Activated CD4-positive, alpha-beta T cell treated with anti-CD3 and anti-CD28 coated beads, Interleukin-2, Interleukin-6, amounts not matched to agents 100 ng/mL and 50 ng/mL, durations not matched to agents 16 hours and 8 hours (primary cell): Measurements from ENCODE around the gene ANKRD39.

ENCODE experiments used
- DNase-seq: peaks from one replicate; pipeline ENCODE4 v3.0.0-alpha.2; 2020

Gene ANKRD39

GRCh38 chr2:96885432-96886347 is 27.9 kb upstream of the ANKRD39 start:
- no peak for DNase-seq

- DNase-seq: no peak
These were observed 26.7 kb upstream of the ANKRD39 start for GRCh38 chr2:96884299-96885094.

DNA sequence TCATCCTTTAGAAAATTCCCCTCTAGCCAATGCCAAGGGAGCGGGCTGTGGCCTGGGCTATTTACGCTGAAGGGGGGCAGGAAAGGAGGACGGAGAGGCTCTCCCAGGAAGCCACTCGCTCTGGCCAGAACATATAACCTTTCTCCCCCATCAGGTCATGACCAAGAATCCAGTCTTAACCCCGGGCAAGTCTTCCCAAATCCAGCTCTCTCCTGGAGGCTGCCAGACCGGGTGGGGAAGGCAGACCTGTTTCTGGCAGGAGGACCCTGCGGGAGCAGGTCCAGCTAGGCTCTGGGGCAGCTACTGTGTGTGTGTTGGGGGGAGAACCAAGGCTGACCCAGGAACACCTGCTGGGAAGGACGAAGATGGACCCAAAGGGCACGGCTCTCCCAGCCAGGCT is 25.5 kb upstream of the ANKRD39 start:
- DNase-seq: no peak

GRCh38 chr2:96882906-96883305 is 25.1 kb upstream of the ANKRD39 start:
- no peak for DNase-seq

DNA sequence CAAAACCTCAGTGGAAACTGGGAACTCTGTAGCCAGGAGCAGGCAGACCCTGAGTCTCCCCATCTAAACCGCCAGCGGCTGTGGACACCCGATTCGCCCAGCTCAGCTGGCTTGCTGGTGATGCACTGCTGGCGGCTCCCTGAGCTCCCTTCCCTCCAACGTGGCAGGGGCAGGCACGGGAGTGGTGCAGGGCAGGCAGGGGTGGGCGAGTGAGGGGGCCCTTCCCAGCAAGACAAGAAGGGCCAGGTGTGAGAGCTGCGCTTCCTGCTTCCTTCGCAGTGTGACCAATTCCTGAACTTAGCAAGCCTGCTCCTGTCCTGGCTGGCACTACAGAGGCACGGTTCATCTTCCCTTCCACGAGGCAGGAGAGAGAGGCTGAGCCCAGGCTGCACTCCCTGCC is 24.4 kb upstream of the ANKRD39 start:
- DNase-seq: no peak

DNA sequence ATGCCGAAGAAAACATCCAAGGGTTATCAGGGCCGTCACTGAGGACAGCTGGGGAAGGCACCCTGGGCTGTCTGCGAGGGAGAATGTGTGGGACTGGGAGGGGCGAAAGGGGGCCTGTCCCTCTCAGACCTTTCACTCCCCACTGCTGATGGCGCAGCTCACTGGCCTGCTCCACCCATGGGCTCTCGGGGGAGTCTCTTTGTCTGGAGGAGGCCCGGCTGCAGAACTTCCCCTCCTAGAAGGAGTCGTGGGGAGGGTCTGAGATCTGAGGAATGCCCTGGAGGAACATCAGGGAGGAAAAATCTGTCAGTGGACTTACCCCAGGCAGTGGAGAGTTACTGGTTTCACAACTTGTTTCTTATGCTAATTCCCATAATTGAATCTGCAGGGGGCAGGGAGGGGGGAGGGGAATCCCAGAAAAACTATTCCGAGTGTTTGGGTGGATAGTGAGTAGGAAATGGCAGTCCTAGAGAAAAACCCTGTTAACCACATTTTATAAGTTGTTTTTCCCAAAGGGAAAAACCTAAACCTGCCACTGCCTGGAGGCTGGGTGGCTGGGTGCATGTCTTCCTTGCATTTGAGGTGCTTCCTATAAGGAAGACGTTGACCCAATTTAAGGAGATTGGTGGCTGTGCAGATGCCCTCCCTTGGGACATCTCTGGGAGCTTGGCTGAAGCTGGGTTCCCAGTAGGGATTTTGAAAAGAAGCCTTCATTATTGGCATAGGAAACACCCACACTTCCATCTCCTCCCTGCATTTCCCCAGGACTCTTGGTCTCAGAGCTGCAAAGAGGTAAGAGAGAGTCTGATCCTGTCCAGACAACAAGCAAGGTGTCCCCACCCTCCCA is 23.8 kb upstream of the ANKRD39 start:
- no peak for DNase-seq

DNA sequence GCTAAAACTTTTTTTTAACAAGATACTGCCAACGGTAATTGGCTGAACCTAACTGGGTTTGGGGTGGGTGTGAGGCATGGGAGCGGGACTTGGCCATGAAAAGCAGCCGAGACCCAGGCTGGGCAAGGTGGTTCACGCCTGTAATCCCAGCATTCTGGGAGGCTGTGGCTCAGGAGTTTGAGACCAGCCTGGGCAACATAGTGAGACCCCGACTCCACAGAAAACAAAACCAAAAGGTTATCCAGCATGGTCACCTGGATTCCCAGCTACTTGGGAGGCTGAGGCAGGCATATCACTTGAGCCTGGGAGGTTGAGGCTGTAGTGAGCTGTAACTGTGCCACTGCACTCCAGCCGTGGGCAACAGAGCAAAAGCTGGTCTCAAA is 23.1 kb upstream of the ANKRD39 start:
- DNase-seq: no peak

DNA sequence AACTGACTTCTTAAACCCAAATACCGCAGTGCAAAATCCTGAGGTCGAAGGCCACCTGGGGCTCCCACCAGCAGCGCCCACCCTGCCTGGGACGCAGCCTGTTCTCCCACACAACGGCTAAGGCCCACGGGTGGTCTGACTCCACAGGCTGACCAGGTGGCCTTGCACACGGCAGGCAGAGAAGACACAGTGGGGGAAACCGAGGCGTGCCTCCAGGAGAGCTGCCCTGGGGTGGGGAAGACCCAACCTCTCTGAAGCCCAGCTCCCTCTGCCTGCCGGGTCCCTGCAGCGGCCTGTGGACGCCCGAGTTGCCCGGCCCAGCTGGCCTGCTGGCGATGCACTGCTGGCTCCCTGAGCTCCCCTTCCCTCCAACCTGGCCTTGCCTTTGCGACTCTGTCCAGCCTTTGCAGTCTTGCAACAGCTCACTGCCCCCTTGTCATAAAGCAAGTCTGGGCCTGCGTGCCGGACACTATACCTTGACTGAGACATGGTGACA is 21.8 kb upstream of the ANKRD39 start:
- no peak for DNase-seq

- no peak for DNase-seq
These were observed 21.2 kb upstream of the ANKRD39 start for GRCh38 chr2:96878796-96879544.

GRCh38 chr2:96878171-96878570 is 20.4 kb upstream of the ANKRD39 start:
- DNase-seq: no peak

- no peak for DNase-seq
These were observed 19.8 kb upstream of the ANKRD39 start for GRCh38 chr2:96877631-96878092.

GRCh38 chr2:96877042-96877451 is 19.2 kb upstream of the ANKRD39 start:
- DNase-seq: no peak

DNA sequence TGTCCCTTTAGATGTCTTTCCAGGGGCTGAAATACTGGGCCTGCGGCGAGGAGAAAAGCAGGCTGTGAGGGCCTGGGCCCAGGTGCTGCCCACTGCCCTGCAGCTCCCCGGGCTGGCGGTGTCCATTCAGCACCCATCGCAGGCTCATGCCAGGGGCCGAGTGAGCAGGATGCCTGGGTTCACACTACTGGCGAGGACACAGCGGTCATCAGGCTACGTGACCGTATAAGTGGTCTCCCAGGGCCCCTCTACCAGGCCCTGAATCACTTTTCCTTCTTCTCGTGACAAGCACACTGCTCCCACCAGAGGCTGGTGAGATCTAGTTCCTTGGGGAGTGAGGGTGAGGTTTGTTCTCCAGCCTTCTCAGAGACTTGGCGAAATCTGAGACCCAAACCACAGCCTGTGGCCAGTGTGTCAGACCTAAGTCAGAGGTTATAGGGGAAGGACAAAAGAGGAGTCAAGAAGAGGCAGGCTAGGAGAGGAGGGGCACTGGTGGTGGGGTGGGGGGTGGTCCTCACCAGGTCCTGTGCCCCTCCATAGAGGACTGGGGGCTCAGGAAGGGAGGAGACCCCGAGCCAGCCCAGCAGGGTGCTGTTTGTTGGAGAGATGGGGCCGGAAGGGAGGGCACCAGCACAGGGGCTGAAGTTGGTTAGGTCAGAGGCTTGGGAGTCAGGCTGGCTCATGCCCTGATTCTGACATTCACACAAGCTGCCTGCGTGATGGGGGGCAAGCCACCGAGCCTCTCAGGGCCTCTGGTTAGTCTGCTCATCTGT is 18.6 kb upstream of the ANKRD39 start:
- DNase-seq: no peak

DNA sequence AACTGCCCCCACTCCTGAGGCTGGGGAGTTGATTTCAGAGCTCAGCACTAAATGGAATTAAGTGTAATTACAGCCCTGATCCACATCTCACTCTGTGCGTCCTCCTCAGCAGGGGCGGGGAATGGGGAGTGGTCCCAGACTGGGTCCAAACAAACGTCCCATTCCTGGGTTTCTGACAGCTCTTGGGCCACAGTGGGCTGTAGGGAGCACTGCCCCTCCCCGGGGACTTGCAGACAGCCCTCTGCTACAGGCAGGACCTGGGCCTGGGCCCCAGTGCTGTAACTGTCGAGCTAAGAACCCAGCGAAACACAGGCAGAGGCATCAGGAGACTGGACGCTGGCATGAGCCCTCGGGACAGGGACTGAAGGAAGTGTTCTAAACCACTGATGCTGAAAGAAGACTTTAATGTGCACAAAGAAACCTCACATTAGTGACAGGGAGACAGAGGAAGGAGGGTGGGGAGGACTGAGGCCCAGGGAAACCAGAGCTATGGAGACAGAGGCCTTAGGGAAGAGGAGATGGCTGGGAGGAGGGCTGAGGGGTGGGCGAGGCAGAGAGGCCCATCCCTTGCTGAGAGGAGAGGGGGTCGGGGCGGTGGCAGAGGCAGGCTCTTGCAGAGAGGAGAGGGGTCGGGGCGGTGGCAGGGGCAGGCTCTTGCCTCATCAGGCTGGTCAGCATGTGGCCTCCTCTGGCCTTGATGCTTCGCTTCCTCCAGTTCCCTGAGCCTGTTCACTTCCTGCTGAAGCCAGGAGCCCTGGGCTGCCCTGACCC is 17.9 kb upstream of the ANKRD39 start:
- DNase-seq: no peak

DNA sequence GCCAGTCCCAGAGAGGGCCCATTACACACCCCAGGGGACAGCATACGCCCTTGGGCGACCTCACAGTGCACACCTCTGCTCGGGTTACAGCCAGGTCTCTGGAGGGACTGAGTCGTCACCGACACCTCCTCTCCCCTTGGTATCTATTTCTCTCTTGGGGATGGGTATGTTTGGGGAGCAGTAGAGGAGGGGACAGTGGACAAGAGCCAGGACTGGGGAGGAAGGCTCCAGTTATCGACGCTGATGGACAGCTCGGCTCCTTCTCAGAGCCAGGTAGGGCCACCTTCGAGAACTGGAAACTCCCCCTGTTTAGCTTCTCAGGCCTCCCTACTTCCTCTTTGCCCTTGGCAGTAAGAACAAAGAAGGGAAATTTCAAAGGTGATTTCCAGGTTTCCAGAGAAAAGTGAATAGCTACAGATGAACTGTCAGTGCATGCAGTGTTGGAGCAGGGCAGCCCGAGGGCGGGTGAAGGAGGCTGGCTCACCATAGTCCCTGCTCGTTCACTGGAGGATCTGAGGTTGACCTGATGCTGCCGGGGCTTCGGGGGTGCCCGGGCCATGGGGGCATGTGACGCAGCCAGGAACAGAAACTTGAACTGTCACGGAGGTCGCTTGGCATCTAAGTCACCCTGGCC is 16.5 kb upstream of the ANKRD39 start:
- no peak for DNase-seq

GRCh38 chr2:96873651-96874096 is 15.9 kb upstream of the ANKRD39 start:
- DNase-seq: no peak

GRCh38 chr2:96872591-96873349 is 15.0 kb upstream of the ANKRD39 start:
- no peak for DNase-seq

DNA sequence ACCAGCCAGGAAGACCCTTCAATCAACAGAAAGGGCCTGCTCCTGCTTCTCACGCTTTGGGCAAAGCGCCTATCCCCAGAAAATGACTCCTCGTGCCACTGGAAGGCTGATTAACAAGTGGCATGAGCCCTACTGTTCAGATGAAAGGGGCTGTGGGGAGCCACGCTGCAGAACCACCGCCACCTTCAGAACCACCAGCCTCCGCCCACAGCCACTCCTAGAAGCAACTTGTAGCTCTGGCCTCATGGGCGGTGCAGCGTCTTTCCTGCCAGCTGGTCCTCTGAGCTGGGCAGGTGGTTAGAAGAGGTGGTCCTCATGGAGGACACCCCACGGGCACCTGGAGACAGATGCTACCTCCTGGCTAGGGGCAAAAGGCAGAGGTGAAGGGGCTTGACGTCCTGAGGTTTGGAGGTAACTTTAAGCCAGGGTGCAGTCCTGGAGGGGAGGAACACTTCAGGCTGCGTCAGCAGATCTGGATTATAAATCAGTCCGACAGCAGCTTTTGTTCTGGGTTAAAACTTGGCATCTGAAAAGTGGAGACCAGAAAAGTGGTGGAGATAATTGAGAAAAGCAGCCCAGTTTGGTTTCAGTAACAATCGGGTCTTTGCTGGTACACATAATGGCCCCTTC is 12.9 kb upstream of the ANKRD39 start:
- DNase-seq: peak; percentile 33
